Natural killer cell (primary cell): ENCODE measurements around the gene ATP2A1. TPM values are rescaled to one million over a fixed set of nuclear protein-coding genes. Genes with fewer than 3 reads are reported as not detected.

ENCODE experiments used
- ATAC-seq, 3 donors: fragments of 150-1000 bp in 2 of 3; fragments of 200-7000 bp in 1 of 3; cut with Tn5 transposase; 1 replicate in 1 of 3; 2 replicates in 2 of 3; pipeline ENCODE4 v1.10.0; 2021; ENCODE audit warnings: mild to moderate bottlenecking in 2 of 3, moderate library complexity in 2 of 3
- DNase-seq, 2 donors: peaks; one replicate each; pipeline versions ENCODE4 v3.0.0 to v3.0.0-alpha.2; 2013 to 2021; ENCODE audit warnings: mixed read lengths in 1 of 2
- H3K27ac ChIP-seq: one replicate; pipeline ENCODE4 v1.5.1; 2013; ENCODE audit warnings: mild to moderate bottlenecking, low read length
- H3K27me3 ChIP-seq: one replicate; pipeline ENCODE4 v1.6.1; 2013; ENCODE audit warnings: low read length; ENCODE audit not compliant: control insufficient read depth, insufficient read depth
- H3K36me3 ChIP-seq: one replicate; pipeline ENCODE4 v1.6.1; 2013; ENCODE audit warnings: low read length; ENCODE audit not compliant: control insufficient read depth, insufficient read depth
- H3K4me1 ChIP-seq: one replicate; pipeline ENCODE4 v1.6.1; 2013; ENCODE audit warnings: low read length; ENCODE audit not compliant: control insufficient read depth, insufficient read depth
- H3K4me3 ChIP-seq: one replicate; pipeline ENCODE4 v1.5.1; 2013; ENCODE audit warnings: low read length
- H3K9me3 ChIP-seq: one replicate; pipeline ENCODE4 v1.6.1; 2013; ENCODE audit warnings: low read length; ENCODE audit not compliant: control insufficient read depth, insufficient read depth
- H3K27ac Mint-ChIP-seq, 2 donors: one replicate each; pipeline ENCODE4 v1.8.0; 2022; ENCODE audit warnings: mild to moderate bottlenecking in 2 of 2, mixed read lengths in 2 of 2, moderate library complexity in 1 of 2
- H3K27me3 Mint-ChIP-seq, 2 donors: one replicate each; pipeline ENCODE4 v1.8.0; 2022; ENCODE audit warnings: low read depth in 2 of 2, mixed read lengths in 2 of 2
- H3K36me3 Mint-ChIP-seq: one replicate; pipeline ENCODE4 v1.8.0; 2022; ENCODE audit warnings: mixed read lengths
- H3K4me1 Mint-ChIP-seq, 2 donors: one replicate each; pipeline ENCODE4 v1.8.0; 2022; ENCODE audit warnings: mixed read lengths in 2 of 2
- H3K4me3 Mint-ChIP-seq: one replicate; pipeline ENCODE4 v1.8.0; 2022; ENCODE audit warnings: mild to moderate bottlenecking, moderate library complexity, mixed read lengths
- H3K9me3 Mint-ChIP-seq, 2 donors: one replicate each; pipeline ENCODE4 v1.8.0; 2022; ENCODE audit warnings: mixed read lengths in 2 of 2
- WGBS: methylation state at CpG from one replicate; pipeline ENCODE4 v1.1.7; 2013; ENCODE audit warnings: missing lambda C conversion rate; ENCODE audit not compliant: insufficient coverage; 5-methylcytosine and 5-hydroxymethylcytosine counted together
- intact Hi-C: fragments of 100-400 bp; cut with micrococcal nuclease; formaldehyde crosslinking; loops from one replicate; pipeline ENCODE4 v1.14.2; 2022
- total RNA-seq, 4 donors: library from RNA; stranded (reverse); fragments of 120-200 nt in 1 of 4; gene quantifications; one replicate each; pipeline versions ENCODE4 v1.2.3 to v1.2.4, GENCODE V29; 2013 to 2022
- TF ChIP-seq, protein P1 (sequence below): fragments of 200-600 bp; IDR thresholded peaks from one replicate; pipeline ENCODE4 v1.8.0; 2022; ENCODE audit warnings: antibody characterized with exemption

The ATP2A1 gene
- total RNA-seq, 3 donors from 2014 or later (not counting 1 experiment from before 2014, with no cell fraction given): 0.75 to 2.5 (median 1.3) TPM

GRCh38 chr16:28874406-28874805, 3.9 kb upstream of the ATP2A1 start:
- H3K9me3 ChIP-seq: no peaks in the 10 kb centered on the region
- DNase-seq (no peak), ATAC-seq (no peak)
- Mint-ChIP-seq H3K27ac (no peak overlapping the region), H3K27me3 (no peaks in the 10 kb centered on the region), H3K36me3 (peaks cover 13% of the 10 kb centered on the region), H3K4me3 (no peak overlapping the region), H3K4me1 (peaks cover 8 to 22% of the 10 kb centered on the region in 2 donors), H3K9me3 (no peaks in the 10 kb centered on the region)
- TF ChIP-seq, protein P1, sequence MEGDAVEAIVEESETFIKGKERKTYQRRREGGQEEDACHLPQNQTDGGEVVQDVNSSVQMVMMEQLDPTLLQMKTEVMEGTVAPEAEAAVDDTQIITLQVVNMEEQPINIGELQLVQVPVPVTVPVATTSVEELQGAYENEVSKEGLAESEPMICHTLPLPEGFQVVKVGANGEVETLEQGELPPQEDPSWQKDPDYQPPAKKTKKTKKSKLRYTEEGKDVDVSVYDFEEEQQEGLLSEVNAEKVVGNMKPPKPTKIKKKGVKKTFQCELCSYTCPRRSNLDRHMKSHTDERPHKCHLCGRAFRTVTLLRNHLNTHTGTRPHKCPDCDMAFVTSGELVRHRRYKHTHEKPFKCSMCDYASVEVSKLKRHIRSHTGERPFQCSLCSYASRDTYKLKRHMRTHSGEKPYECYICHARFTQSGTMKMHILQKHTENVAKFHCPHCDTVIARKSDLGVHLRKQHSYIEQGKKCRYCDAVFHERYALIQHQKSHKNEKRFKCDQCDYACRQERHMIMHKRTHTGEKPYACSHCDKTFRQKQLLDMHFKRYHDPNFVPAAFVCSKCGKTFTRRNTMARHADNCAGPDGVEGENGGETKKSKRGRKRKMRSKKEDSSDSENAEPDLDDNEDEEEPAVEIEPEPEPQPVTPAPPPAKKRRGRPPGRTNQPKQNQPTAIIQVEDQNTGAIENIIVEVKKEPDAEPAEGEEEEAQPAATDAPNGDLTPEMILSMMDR: no peak
- 92% methylated on average over 6 of the region's 6 CpGs for WGBS
- peaks cover 35% of the 10 kb centered on the region for H3K36me3 ChIP-seq
- no peak overlapping the region for H3K4me3 ChIP-seq
- H3K4me1 ChIP-seq: peaks cover 11% of the 10 kb centered on the region
- intact Hi-C loops: no loop called here
- H3K27ac ChIP-seq: no peak overlapping the region
- no peaks in the 10 kb centered on the region for H3K27me3 ChIP-seq

DNA sequence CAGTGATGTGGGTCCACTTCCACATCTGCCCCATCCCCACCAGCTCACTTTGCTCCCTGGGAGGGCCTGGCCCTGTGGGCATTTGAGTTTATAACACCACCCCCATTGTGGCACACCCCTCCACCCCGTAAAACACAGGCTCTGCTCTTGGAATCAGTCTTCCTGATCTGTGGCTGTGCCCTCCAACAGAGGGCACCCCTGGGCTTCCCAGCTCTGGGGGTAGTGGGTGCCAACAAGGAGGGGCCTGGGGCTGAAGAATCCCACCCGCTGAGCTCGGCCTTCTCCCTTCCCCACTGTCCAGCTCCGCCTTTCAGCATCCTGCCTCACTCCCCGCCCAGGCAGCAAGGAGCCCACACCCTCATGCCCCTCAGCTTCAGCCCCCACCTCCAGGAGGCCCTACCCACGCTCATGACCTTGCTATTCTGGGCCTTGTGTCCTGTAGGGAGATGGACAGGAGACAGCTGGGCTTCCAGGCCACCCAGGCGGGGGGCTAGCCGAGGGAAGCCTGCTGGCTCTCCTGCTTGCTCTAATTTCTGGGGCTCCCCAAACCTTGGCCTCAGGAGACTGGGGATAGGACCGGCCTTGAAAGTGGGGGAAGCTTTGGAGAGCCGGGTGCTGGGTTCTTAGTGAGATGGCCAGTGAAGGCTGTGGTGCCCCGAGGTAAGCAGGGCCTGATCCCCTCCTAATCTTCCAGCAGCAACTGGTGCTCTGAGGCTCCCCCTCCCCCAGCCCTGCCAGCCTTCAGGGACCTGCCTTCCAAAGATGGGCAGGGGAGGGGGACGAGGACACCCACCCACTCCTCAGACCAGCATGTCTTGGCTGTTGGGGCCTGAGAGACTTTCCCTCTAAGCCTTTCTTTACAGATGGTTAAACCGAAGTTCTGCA, 2.9 kb upstream of the ATP2A1 start:
- no peak overlapping the region for H3K27ac ChIP-seq
- DNase-seq (no peak), ATAC-seq (no peak)
- peak overlapping the region in 1 of 2 donors; percentile 48 for H3K27ac Mint-ChIP-seq
- peaks cover 3% of the 10 kb centered on the region for H3K36me3 Mint-ChIP-seq
- 87% methylated on average over 10 of the region's 13 CpGs for WGBS
- no peaks in the 10 kb centered on the region for H3K9me3 ChIP-seq
- no peak overlapping the region for H3K4me3 Mint-ChIP-seq
- H3K4me1 ChIP-seq: peaks cover 19% of the 10 kb centered on the region
- H3K4me1 Mint-ChIP-seq: peaks cover 5 to 19% of the 10 kb centered on the region in 2 donors
- intact Hi-C loops: no loop called here
- TF ChIP-seq, protein P1: no peak
- H3K27me3 ChIP-seq: no peaks in the 10 kb centered on the region
- peaks cover 25% of the 10 kb centered on the region for H3K36me3 ChIP-seq
- H3K9me3 Mint-ChIP-seq: no peaks in the 10 kb centered on the region
- H3K27me3 Mint-ChIP-seq: no peaks in the 10 kb centered on the region
- H3K4me3 ChIP-seq: no peak overlapping the region

DNA sequence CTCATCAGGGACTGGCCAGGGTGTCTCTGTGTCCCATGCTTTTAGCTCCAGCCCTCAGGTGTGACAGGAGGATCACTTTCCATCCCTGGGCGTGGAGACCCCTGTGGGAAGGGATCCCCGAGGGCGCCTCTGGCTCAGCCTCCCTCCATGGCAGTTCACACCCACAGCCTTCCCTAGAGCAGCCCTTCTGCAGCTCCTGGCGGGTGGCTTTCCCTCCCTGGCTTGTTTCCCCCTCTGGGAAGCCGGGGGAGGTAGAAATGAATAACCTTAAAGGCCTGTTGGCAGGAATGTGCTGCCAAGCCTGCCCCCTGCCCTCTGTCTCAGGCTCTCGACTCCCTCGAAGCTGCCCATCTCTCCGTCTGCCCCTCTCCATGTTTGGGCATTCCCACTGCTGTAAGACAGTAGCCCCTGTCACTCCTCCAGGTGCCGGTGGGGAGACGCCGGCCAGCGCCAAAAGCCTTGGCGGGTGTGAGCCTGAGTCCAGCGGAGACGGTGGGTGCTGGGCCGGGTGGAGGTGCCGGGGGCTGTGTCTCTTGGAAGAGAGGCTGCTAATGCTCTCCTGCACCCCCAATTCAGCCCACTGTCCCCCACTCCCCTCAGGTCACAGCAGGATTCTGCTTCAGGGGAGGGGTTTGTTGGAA, 2.1 kb upstream of the ATP2A1 start:
- Histone ChIP-seq H3K36me3 (peaks cover 20% of the 10 kb centered on the region), H3K27ac (no peak overlapping the region), H3K9me3 (no peaks in the 10 kb centered on the region), H3K4me3 (no peak overlapping the region), H3K4me1 (peaks cover 23% of the 10 kb centered on the region), H3K27me3 (no peaks in the 10 kb centered on the region)
- 94% methylated on average over 17 of the region's 17 CpGs for WGBS
- Mint-ChIP-seq H3K4me3 (no peak overlapping the region), H3K27ac (no peak overlapping the region), H3K27me3 (peaks cover 0 to 4% of the 10 kb centered on the region in 2 donors), H3K4me1 (peaks cover 9 to 24% of the 10 kb centered on the region in 2 donors), H3K36me3 (no peaks in the 10 kb centered on the region), H3K9me3 (no peaks in the 10 kb centered on the region)
- DNase-seq (no peak), ATAC-seq (no peak)
- intact Hi-C loops: no loop called here
- TF ChIP-seq, protein P1: no peak
